ENCODE results near the gene HYOU1.

- TF ChIP-seq CTCF (IDR thresholded peaks at IDR 0.05; ENCODE audit: borderline replicate concordance, extremely low read depth, low read length, poor library complexity, severe bottlenecking) (no peak), EZH2 (IDR thresholded peaks at IDR 0.05; ENCODE audit: borderline replicate concordance, low read depth, low read length, severe bottlenecking) (no peak)
Measured at GRCh38 chr11:119049081-119049480, 7.9 kb downstream of the HYOU1 start.

Measured in DND-41 (cell line).